ENCODE results near the gene LIN28B.
"Not testable (repeated sequence)": the region's sequence is repeated elsewhere in the genome, so short reads cannot be mapped to it uniquely, and the experiment has no call there.

LIN28B gene

DNA sequence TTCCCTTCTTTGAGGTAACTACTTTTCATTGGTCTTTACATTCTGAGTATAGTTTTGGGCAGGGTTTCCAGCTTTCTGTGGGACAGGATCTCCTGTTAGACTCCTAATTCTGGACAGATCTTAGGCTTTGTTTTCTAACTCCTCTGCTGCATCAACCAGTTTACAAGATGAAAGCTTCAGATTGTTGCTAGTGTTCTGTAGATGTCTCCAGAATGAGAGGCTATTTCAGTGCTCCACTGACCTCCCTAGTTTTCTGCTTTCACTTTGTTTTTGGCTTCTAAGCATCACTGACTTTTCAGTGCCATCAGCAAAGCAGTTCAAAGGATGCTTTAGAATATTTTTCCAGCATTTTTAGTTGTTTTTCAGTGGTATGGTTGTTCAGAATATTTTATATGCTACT lies 101.4 kb downstream of the LIN28B start:
- H3K4me3 ChIP-seq (ENCODE audit: low read length), result no peak overlapping the region
- no peaks in the 10 kb centered on the region for H3K4me1 ChIP-seq (ENCODE audit: control insufficient read depth, insufficient read depth, low read length)
- H3K27me3 ChIP-seq (ENCODE audit: control insufficient read depth, insufficient read depth, low read length), result no peaks in the 10 kb centered on the region
- H3K36me3 ChIP-seq (ENCODE audit: control insufficient read depth, insufficient read depth, low read length), result no peaks in the 10 kb centered on the region
- no peak overlapping the region for H3K9ac ChIP-seq (ENCODE audit: low read length)
- no peaks in the 10 kb centered on the region for H3K9me3 ChIP-seq (ENCODE audit: control insufficient read depth, low read length)

GRCh38 chr6:105058846-105059245 lies 101.9 kb downstream of the LIN28B start:
- Histone ChIP-seq H3K27me3 (ENCODE audit: control insufficient read depth, insufficient read depth, low read length) (no peaks in the 10 kb centered on the region), H3K4me1 (ENCODE audit: control insufficient read depth, insufficient read depth, low read length) (no peaks in the 10 kb centered on the region), H3K9ac (ENCODE audit: low read length) (no peak overlapping the region), H3K4me3 (ENCODE audit: low read length) (no peak overlapping the region), H3K9me3 (ENCODE audit: control insufficient read depth, low read length) (no peaks in the 10 kb centered on the region), H3K36me3 (ENCODE audit: control insufficient read depth, insufficient read depth, low read length) (no peaks in the 10 kb centered on the region)

DNA sequence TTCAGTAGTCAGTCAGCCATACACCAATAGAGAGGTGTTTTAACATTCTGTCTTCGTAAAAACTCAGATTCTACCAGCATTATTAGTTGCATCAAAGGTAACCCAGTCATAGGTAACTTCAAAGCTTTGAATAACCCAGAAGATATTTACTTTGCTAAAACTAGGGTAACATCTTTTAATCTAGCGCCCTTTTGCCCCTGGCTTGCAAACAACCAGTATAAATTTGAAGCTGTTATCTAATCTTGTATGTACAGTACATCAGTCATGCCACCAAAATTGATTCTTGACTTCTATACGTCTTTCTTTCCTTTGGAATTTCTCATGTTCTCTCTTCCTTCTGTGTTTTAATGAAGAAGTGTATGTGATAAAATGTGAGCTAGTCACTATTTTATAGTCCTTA lies 109.3 kb downstream of the LIN28B start:
- Histone ChIP-seq H3K27me3 (ENCODE audit: control insufficient read depth, insufficient read depth, low read length) (no peaks in the 10 kb centered on the region), H3K4me1 (ENCODE audit: control insufficient read depth, insufficient read depth, low read length) (no peaks in the 10 kb centered on the region), H3K9me3 (ENCODE audit: control insufficient read depth, low read length) (no peaks in the 10 kb centered on the region), H3K4me3 (ENCODE audit: low read length) (no peak overlapping the region), H3K36me3 (ENCODE audit: control insufficient read depth, insufficient read depth, low read length) (no peaks in the 10 kb centered on the region), H3K9ac (ENCODE audit: low read length) (no peak overlapping the region)

- no peaks in the 10 kb centered on the region for H3K4me1 ChIP-seq (ENCODE audit: control insufficient read depth, insufficient read depth, low read length)
- no peak overlapping the region for H3K9ac ChIP-seq (ENCODE audit: low read length)
- no peaks in the 10 kb centered on the region for H3K27me3 ChIP-seq (ENCODE audit: control insufficient read depth, insufficient read depth, low read length)
These were observed 109.9 kb downstream of the LIN28B start for GRCh38 chr6:105066836-105067235.

GRCh38 chr6:105067329-105067728 lies 110.4 kb downstream of the LIN28B start:
- Histone ChIP-seq H3K4me1 (ENCODE audit: control insufficient read depth, insufficient read depth, low read length) (no peaks in the 10 kb centered on the region), H3K36me3 (ENCODE audit: control insufficient read depth, insufficient read depth, low read length) (no peaks in the 10 kb centered on the region), H3K9ac (ENCODE audit: low read length) (no peak overlapping the region), H3K4me3 (ENCODE audit: low read length) (no peak overlapping the region), H3K27me3 (ENCODE audit: control insufficient read depth, insufficient read depth, low read length) (no peaks in the 10 kb centered on the region), H3K9me3 (ENCODE audit: control insufficient read depth, low read length) (no peaks in the 10 kb centered on the region)

More at GRCh38 chr6:105066836-105067235, 109.9 kb downstream of the LIN28B start:
- H3K36me3 ChIP-seq (ENCODE audit: control insufficient read depth, insufficient read depth, low read length), result no peaks in the 10 kb centered on the region
- H3K9me3 ChIP-seq (ENCODE audit: control insufficient read depth, low read length), result no peaks in the 10 kb centered on the region
- H3K4me3 ChIP-seq (ENCODE audit: low read length), result no peak overlapping the region

- Histone ChIP-seq H3K36me3 (ENCODE audit: control insufficient read depth, insufficient read depth, low read length) (no peaks in the 10 kb centered on the region), H3K27me3 (ENCODE audit: control insufficient read depth, insufficient read depth, low read length) (no peaks in the 10 kb centered on the region), H3K9me3 (ENCODE audit: control insufficient read depth, low read length) (no peaks in the 10 kb centered on the region), H3K9ac (ENCODE audit: low read length) (no peak overlapping the region), H3K4me1 (ENCODE audit: control insufficient read depth, insufficient read depth, low read length) (no peaks in the 10 kb centered on the region), H3K4me3 (ENCODE audit: low read length) (no peak overlapping the region)
These were observed 111.5 kb downstream of the LIN28B start for GRCh38 chr6:105068407-105068806.

DNA sequence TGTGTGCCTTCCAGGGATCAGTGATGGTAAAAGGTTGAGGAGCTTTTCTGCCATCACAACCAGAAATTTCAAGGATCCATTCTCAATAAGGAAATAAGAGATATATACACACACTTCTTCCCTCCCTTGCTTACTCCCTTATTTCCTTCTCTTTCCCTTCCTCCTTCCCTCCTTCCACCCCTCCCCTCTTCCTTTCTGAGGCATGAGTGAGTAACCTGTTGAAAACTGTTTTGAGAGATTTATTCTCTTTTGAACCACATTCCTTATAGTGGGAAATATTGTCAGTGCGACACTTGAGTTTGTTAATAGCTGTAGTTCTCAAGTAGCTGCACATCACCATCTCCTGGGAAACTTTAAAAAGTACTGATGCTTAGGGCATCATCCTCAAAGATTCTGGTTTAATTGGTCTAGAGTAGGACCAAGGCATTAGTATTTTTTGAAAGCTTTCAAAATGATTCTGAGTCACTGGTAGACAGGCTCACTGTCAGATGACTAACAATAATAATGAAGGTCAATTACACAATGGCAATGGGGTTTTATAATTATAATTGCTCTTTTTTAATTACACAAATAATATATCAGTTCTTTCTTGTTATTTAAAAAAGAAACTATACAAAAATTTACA lies 113.0 kb downstream of the LIN28B start:
- H3K4me1 ChIP-seq (ENCODE audit: control insufficient read depth, insufficient read depth, low read length), result no peaks in the 10 kb centered on the region
- no peaks in the 10 kb centered on the region for H3K9me3 ChIP-seq (ENCODE audit: control insufficient read depth, low read length)
- H3K4me3 ChIP-seq (ENCODE audit: low read length), result no peak overlapping the region
- no peak overlapping the region for H3K9ac ChIP-seq (ENCODE audit: low read length)
- H3K36me3 ChIP-seq (ENCODE audit: control insufficient read depth, insufficient read depth, low read length), result no peaks in the 10 kb centered on the region
- H3K27me3 ChIP-seq (ENCODE audit: control insufficient read depth, insufficient read depth, low read length), result no peaks in the 10 kb centered on the region

DNA sequence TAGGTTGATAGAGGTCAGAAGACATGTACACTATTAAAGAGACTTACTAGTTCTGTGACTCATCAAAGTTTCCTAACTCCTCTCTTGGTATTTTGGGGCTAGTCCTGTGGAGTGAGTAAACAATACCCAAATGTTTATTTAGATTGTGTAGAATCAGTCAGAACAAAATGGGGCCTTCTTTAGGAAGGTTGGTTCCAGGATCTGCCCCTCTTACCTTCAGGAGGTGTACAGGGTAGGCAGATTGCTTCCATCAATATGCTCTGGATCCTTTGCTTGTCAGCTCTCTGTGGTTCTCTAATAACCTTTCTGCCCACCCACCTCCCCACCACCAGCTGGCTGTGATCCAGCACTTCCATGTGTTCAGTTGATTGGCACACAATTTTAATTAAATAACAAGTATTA lies 115.9 kb downstream of the LIN28B start:
- no peaks in the 10 kb centered on the region for H3K4me1 ChIP-seq (ENCODE audit: control insufficient read depth, insufficient read depth, low read length)
- H3K9ac ChIP-seq (ENCODE audit: low read length), result no peak overlapping the region
- H3K9me3 ChIP-seq (ENCODE audit: control insufficient read depth, low read length), result no peaks in the 10 kb centered on the region
- H3K36me3 ChIP-seq (ENCODE audit: control insufficient read depth, insufficient read depth, low read length), result no peaks in the 10 kb centered on the region
- no peak overlapping the region for H3K4me3 ChIP-seq (ENCODE audit: low read length)
- no peaks in the 10 kb centered on the region for H3K27me3 ChIP-seq (ENCODE audit: control insufficient read depth, insufficient read depth, low read length)

DNA sequence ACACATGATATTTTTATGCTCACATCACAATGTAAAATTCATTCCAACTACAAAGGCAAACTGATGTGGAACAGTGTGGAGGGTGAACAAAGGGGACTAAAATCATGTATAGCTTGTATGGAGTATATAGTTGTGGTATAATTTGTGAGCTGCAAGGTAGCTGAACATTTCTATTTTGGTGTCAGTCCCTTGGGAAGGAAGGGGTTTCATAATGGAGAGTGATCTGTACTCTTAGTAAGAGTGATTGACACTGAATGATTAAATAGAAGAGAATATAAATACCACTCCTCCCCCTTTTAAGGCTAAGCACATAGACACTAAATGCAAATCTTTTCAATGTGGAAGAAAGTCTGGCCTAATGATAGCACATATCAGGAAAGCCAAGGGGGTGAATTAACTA lies 118.3 kb downstream of the LIN28B start:
- Histone ChIP-seq H3K27me3 (ENCODE audit: control insufficient read depth, insufficient read depth, low read length) (no peaks in the 10 kb centered on the region), H3K9me3 (ENCODE audit: control insufficient read depth, low read length) (no peaks in the 10 kb centered on the region), H3K4me3 (ENCODE audit: low read length) (no peak overlapping the region), H3K4me1 (ENCODE audit: control insufficient read depth, insufficient read depth, low read length) (no peaks in the 10 kb centered on the region), H3K9ac (ENCODE audit: low read length) (no peak overlapping the region), H3K36me3 (ENCODE audit: control insufficient read depth, insufficient read depth, low read length) (no peaks in the 10 kb centered on the region)

GRCh38 chr6:105076418-105076817 lies 119.5 kb downstream of the LIN28B start:
- H3K9ac ChIP-seq (ENCODE audit: low read length); H3K9me3 ChIP-seq (ENCODE audit: control insufficient read depth, low read length); H3K4me3 ChIP-seq (ENCODE audit: low read length); H3K4me1 ChIP-seq (ENCODE audit: control insufficient read depth, insufficient read depth, low read length); H3K27me3 ChIP-seq (ENCODE audit: control insufficient read depth, insufficient read depth, low read length); H3K36me3 ChIP-seq (ENCODE audit: control insufficient read depth, insufficient read depth, low read length): not testable (repeated sequence)

DNA sequence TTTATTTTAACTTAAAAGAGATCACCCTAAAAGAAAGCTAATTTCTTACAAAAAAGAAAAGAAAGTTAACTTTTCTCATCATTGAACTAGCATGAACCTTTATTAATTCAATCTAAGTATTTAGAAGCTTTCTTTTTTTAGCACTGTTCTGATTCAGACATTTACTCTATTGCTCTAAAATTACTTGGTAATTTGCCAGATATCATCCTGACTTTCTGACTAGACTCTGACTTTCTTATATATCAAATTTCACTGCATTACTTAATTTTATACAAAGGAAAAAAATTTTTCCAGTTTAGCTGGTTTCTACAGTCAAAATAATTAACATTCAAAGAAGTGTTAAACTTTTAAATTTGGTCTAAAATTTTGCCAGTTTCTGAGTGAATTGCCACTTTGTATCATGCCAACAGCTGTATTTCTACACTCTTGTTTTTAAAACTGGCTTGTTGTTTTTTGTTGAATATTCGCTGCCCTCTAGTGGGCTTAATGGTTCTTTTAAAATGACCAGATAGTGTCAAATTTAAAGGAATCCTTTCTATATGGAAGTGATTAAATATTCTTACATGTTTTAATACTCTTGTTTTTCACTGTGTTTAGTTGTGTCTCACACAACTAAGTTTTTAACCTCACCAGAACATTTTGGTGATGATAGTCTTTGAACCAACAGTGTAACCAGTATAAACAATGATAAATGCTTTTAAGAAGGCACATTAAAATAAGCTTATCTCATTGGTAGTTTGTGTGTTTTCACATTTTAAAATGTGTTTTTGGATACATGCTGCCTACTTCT lies 120.9 kb downstream of the LIN28B start:
- no peaks in the 10 kb centered on the region for H3K36me3 ChIP-seq (ENCODE audit: control insufficient read depth, insufficient read depth, low read length)
- no peak overlapping the region for H3K4me3 ChIP-seq (ENCODE audit: low read length)
- no peak overlapping the region for H3K9ac ChIP-seq (ENCODE audit: low read length)

GRCh38 chr6:105078386-105078708 lies 121.4 kb downstream of the LIN28B start:
- H3K9me3 ChIP-seq (ENCODE audit: control insufficient read depth, low read length), result no peaks in the 10 kb centered on the region
- H3K27me3 ChIP-seq (ENCODE audit: control insufficient read depth, insufficient read depth, low read length), result no peaks in the 10 kb centered on the region
- H3K9ac ChIP-seq (ENCODE audit: low read length), result no peak overlapping the region
- no peaks in the 10 kb centered on the region for H3K36me3 ChIP-seq (ENCODE audit: control insufficient read depth, insufficient read depth, low read length)
- no peaks in the 10 kb centered on the region for H3K4me1 ChIP-seq (ENCODE audit: control insufficient read depth, insufficient read depth, low read length)
- no peak overlapping the region for H3K4me3 ChIP-seq (ENCODE audit: low read length)

More for the DNA sequence above, 120.9 kb downstream of the LIN28B start:
- H3K27me3 ChIP-seq (ENCODE audit: control insufficient read depth, insufficient read depth, low read length), result no peaks in the 10 kb centered on the region
- H3K4me1 ChIP-seq (ENCODE audit: control insufficient read depth, insufficient read depth, low read length), result no peaks in the 10 kb centered on the region
- no peaks in the 10 kb centered on the region for H3K9me3 ChIP-seq (ENCODE audit: control insufficient read depth, low read length)

All from mucosa of stomach (tissue), 1 donor.